Mononuclear cell (primary cell): Measurements from ENCODE around the gene NUP210L. TPM values are rescaled to one million over a fixed set of nuclear protein-coding genes. Genes with fewer than 3 reads are reported as not detected.

Experiments used
- H3K27me3 ChIP-seq: 2 replicates; pipeline ENCODE4 v1.6.0; 2011; ENCODE audit warnings: low read length, control low read depth; ENCODE audit not compliant: insufficient read depth
- H3K4me1 ChIP-seq: 2 replicates; pipeline ENCODE4 v1.5.1; 2011; ENCODE audit warnings: mild to moderate bottlenecking, low read length, control low read depth; ENCODE audit not compliant: insufficient read depth
- H3K4me3 ChIP-seq: 2 replicates; pipeline ENCODE4 v1.5.1; 2011; ENCODE audit warnings: mild to moderate bottlenecking, low read length, moderate library complexity
- H3K9me3 ChIP-seq: 2 replicates; pipeline ENCODE4 v1.5.1; 2011; ENCODE audit warnings: low read depth, mild to moderate bottlenecking, control low read depth, low read length
- total RNA-seq: library from RNA; depleted of rRNA; stranded (reverse); fragments of >200 nt; gene quantifications from one replicate; pipeline ENCODE4 v1.2.3, GENCODE V29; 2012

Gene NUP210L
- total RNA-seq, 1 donor, result under 0.01 TPM

GRCh38 chr1:153945795-153946621 is 208.9 kb downstream of the NUP210L start:
- Histone ChIP-seq H3K4me3 (peak overlapping the region; percentile 58), H3K27me3 (no peaks in the 10 kb centered on the region), H3K4me1 (peaks cover 52% of the 10 kb centered on the region), H3K9me3 (no peaks in the 10 kb centered on the region)

- H3K4me1 ChIP-seq, result peaks cover 52% of the 10 kb centered on the region
- no peaks in the 10 kb centered on the region for H3K27me3 ChIP-seq
- H3K9me3 ChIP-seq, result no peaks in the 10 kb centered on the region
- H3K4me3 ChIP-seq, result peak overlapping the region; percentile 58
Measured at GRCh38 chr1:153945131-153945794, 209.6 kb downstream of the NUP210L start.

- H3K4me1 ChIP-seq, result peaks cover 52% of the 10 kb centered on the region
- H3K4me3 ChIP-seq, result peak overlapping the region; percentile 58
- no peaks in the 10 kb centered on the region for H3K9me3 ChIP-seq
- H3K27me3 ChIP-seq, result no peaks in the 10 kb centered on the region
Measured at GRCh38 chr1:153944827-153945117, 210.1 kb downstream of the NUP210L start.

GRCh38 chr1:153944005-153944826 is 210.7 kb downstream of the NUP210L start:
- H3K4me3 ChIP-seq, result peak overlapping the region; percentile 58
- H3K4me1 ChIP-seq, result peaks cover 52% of the 10 kb centered on the region
- H3K9me3 ChIP-seq, result no peaks in the 10 kb centered on the region
- no peaks in the 10 kb centered on the region for H3K27me3 ChIP-seq

GRCh38 chr1:153942766-153943549 is 211.9 kb downstream of the NUP210L start:
- peaks cover 50% of the 10 kb centered on the region for H3K4me1 ChIP-seq
- H3K27me3 ChIP-seq, result no peaks in the 10 kb centered on the region
- H3K9me3 ChIP-seq, result no peaks in the 10 kb centered on the region
- H3K4me3 ChIP-seq, result no peak overlapping the region

Other genes with a start within 250 kb of the NUP210L start
- gene GATAD2B, start 232.1 kb downstream of the NUP210L start, total RNA-seq, result 15.5 TPM
- gene DENND4B, start 208.4 kb downstream of the NUP210L start, total RNA-seq, result 37.3 TPM
- gene CRTC2, start 196.5 kb downstream of the NUP210L start, total RNA-seq, result 31.2 TPM
- 15.8 TPM for gene SLC39A1, start 191.5 kb downstream of the NUP210L start, total RNA-seq
- gene CREB3L4, start 187.2 kb downstream of the NUP210L start, total RNA-seq, result 2.4 TPM
- 160 TPM for gene JTB, start 177.4 kb downstream of the NUP210L start, total RNA-seq
- gene RAB13, start 168.7 kb downstream of the NUP210L start, total RNA-seq, result 1.2 TPM
- 8,524 TPM for gene RPS27, start 164.3 kb downstream of the NUP210L start, total RNA-seq
- 973 TPM for gene TPM3, start 37.0 kb upstream of the NUP210L start, total RNA-seq
- gene CFAP141, start 51.3 kb upstream of the NUP210L start, total RNA-seq, result not detected
- 109 TPM for gene UBAP2L, start 65.9 kb upstream of the NUP210L start, total RNA-seq
- gene HAX1, start 117.6 kb upstream of the NUP210L start, total RNA-seq, result 36.5 TPM
- gene AQP10, start 166.0 kb upstream of the NUP210L start, total RNA-seq, result 4.1 TPM
- gene ATP8B2, start 170.5 kb upstream of the NUP210L start, total RNA-seq, result 59.8 TPM